HG02973 (cell line): ENCODE results near the gene CFAP61.

Experiments
- ATAC-seq: cut with Tn5 transposase; IDR thresholded peaks from one replicate; pipeline ENCODE4 v1.9.1; 2021; ENCODE audit warnings: moderate library complexity; ENCODE audit not compliant: unreplicated experiment

CFAP61 gene

GRCh38 chr20:20027284-20027683 lies 25.0 kb upstream of the CFAP61 start:
- no peak for ATAC-seq

DNA sequence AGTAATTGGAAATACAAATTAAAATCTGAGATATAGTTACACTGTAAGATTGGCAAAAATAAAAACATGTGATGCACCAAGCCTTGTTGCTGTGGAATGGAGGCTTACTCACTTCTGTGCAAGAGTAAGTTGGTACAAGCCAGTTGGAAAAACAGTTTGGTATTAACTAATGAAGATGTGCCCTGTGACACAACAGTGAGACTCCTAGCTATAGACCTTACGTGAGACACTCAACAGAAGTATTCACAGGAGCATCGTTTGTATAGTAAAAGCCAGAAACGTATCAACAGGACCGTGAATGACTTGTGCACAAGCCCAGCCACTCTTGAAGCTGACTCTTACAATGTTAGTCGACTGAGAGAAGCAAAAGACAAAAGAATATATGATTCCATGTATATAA lies 20.5 kb upstream of the CFAP61 start:
- ATAC-seq, result no peak

DNA sequence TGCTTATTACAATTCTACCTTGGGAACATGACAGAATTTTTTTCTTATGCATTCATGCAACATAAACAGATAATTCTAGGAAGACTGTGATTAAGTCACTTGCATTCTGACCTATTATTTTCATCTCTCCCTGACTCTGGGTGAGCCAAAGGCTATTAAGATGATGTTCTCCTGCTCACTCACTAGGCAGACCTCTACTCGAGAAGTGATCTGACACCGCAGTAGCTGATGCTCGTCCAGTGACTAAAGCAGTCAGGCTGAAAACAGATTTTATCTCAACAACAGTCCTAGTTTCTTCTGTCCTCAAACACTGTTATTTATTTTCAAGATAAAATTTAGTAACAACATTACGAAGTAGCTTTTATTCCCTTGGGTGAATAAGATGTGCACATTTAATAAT lies 17.8 kb upstream of the CFAP61 start:
- no peak for ATAC-seq

GRCh38 chr20:20036756-20037155 lies 15.6 kb upstream of the CFAP61 start:
- no peak for ATAC-seq

DNA sequence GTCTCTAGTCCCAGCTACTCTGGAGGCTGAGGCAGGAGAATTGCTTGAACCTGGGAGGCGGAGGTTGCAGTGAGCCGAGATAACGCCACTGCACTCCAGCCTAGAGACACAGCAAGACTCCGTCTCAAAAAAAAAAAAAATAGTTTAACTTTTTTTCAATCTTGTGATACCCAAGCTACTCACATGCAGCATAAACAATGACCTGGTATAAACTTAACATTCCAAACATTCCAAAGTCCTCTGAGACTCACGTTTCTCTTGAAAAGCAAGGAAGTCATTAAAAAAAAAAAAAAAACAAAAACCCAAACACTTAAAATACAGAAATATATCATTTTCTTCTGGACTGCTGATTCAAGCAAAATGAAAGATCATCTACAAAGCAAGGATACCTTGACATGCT lies 14.4 kb upstream of the CFAP61 start:
- no peak for ATAC-seq

DNA sequence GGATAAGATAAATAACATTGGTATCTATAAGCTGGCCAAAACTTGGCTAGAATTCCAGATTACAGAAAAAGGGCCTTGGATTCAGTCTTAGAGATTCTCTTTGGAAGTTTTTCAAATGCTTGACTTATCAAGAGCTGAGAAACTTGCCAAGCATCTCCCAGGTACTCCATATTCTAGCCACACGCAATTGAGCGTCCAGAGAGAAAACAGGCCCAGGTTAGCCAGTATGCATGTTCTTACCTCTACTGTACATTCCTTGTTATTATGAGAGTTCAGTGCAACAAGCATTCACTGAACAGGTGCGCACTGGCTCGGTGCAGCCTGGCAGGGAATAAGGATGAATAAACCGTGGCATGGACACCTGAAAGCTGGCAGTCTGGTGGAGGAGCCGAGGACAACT lies 13.7 kb upstream of the CFAP61 start:
- no peak for ATAC-seq

DNA sequence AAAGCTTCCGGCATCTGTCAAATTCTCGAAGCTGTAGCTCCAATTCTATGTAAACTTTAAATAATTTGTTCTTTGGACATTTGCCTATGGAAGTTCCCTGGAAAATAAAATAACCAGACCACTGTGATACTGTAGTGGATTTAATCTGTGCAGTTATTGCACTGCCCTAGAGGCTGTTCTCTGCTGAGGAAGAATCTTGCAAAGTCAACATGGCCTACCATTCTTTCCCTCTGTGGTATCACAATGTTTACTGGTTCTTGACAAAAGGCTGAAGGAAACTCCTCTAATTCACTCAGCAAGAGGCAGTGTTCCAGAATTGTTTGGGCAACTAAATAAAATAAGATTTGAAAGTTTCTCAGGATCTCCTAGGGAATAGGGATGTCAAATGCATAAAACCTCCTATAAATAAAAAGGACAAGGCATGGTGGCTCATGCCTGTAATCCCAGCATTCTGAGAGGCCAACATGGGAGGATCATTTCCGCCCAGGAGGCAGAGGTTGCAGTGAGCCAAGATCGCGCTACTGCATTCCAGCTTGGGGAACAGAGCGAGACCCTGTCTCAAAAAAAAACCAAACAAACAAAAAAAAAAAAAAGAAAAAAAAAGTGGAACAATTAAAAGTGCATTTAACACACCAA lies 12.5 kb upstream of the CFAP61 start:
- ATAC-seq, result no peak

DNA sequence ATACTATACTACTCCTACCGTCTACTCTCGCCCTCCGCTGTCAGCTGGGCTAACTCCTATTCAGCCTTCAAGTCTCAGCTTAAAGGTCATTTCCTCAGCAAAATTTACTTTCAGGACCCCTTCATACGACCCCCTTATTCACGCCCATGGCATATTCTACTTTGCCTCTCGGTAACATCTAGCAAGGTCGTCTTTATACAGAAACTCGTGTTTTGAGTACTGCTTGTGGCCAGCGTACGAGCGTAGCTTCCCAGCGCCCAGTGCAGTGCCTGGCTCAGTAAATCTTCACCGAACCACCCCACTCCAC lies 612 bp upstream of the CFAP61 start:
- peak; percentile 7 for ATAC-seq

DNA sequence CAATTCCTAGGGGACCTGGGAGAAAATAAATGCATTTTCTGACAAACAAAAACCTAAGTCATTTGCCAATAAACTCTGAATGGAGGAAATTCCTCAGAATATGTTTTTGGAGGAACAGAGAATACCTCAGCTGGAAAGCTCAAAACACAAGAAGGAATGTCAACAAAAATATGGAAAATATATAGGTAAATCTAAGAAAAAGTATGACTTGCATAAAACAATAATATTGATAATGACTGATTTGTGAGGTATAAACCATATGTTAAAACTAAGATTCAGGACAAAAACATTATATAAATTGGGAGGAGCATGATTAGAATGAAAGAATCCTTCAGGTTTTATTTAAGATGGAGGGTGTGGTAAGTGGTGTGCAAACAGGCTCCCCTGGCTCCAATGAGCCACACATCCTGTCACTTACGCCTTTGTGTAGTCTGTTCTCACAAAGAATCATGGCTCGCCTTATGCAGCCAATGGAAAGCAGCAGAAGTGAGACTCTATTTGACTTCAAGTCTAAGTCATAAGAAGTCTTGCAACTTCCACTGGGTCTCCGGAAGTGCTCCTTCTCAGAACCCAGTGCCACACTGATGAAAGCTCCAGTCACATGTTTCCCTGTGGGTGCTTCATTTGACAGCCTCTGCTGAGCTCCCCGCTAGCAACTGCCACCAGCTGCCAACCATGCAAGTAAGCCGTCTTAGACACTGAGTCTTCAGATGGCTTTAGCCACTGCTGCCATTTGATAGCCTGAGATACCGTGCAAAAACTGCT lies 8.1 kb downstream of the CFAP61 start:
- ATAC-seq, result no peak

DNA sequence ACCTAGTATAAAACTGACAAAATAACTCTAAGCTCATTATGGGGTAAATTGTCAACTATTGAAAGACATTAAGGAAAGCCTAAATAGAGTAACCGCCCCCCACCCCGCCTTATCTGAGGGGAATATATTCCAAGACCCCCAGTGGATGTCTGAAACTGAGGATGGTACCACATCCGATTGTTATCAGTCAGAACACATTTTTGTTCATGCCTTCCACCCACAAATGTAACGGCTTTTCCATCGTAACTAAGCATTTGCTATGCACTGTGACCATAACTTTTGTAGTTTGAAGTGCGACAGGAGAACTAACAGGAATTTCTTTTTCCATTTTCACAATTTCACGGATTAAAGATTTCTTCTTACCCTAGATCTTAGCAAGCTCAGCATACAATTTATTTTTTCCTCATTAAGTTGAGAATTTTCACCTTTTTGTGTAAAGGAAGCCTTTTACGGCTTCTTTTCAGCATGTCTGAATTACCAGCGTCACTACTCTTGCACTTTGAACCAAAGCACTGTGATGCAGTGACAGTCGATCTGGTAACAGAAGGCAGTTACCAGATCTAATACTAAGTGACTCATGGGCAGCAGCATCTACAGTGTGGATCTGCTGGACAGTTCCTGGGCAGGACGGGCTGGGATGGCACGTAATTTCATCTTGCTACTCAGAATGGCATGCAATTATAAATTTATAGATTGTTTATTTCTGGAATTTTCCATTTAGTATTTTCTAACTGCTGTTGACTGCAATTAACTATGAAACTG lies 11.8 kb downstream of the CFAP61 start:
- ATAC-seq, result no peak

- no peak for ATAC-seq
These were observed 13.0 kb downstream of the CFAP61 start for GRCh38 chr20:20065361-20065760.

- ATAC-seq, result no peak
These were observed 18.8 kb downstream of the CFAP61 start for GRCh38 chr20:20070871-20071726.

- no peak for ATAC-seq
These were observed 21.6 kb downstream of the CFAP61 start for GRCh38 chr20:20073801-20074371.

GRCh38 chr20:20075032-20075431 lies 22.7 kb downstream of the CFAP61 start:
- no peak for ATAC-seq

GRCh38 chr20:20076297-20077065 lies 24.1 kb downstream of the CFAP61 start:
- no peak for ATAC-seq

DNA sequence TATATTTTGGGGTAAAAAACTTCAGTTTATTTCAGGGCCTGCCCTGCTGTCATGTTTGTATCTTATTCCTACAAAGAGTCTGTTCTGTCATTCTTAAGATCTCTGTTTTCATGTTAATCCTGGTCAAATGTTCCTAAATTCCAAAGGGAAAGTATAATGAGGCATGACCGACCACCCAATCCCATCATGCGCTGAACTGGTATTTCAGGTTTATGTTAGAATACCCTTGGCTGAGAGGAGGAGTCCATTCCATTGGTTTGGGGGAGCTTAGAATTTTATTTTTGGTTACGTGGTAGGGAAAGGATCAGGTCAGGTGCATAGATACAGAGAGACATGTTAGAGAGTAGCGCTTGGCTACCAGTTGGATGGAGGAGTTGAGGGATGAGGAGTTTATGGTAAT lies 25.7 kb downstream of the CFAP61 start:
- no peak for ATAC-seq

DNA sequence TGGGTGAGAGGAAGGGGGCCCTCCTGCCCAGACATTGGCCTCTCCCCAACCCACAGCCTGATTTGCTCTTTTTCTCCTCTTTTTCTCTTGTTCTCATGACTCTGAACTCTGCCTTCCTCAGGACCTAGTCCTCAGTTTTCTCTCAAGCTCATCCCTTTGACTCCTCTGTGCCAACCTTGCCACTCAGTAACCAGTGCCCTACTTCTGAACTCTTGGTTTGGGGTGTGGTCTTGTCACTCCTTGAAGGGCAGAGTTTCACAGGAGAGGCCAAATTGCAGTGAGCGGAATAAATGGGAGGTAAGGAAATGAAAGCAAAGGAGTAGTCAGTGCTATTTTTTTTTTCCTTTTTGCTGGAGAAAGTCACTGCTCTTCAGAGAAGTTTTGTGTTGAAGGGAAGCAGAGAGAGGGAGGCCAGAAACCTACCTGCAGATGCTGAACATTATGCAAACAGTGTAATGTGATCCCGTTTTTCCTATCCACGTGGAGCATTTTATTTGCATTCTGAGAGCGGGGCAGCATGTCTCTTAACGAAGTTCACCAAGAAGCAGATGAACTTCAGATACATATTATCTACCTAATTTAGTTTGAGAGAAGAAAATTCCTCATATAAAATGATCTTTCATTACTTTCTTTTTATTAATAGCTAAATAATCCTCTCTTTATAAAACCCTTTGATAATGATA lies 26.9 kb downstream of the CFAP61 start:
- no peak for ATAC-seq

GRCh38 chr20:20083807-20084206 lies 31.5 kb downstream of the CFAP61 start:
- ATAC-seq, result no peak

GRCh38 chr20:20084296-20084752 lies 32.0 kb downstream of the CFAP61 start:
- ATAC-seq, result no peak
